Measurements from ENCODE around the gene CGNL1. TPM values are rescaled to one million over a fixed set of nuclear protein-coding genes. Genes with fewer than 3 reads are reported as not detected.

CGNL1 gene
- total and polyA plus RNA-seq, 10 of the 15 experiments (the other 5 are each of a cell fraction or from before 2014, with no cell fraction given), result under 0.01 to 0.27 (median 0.04) TPM; not detected in 3

DNA sequence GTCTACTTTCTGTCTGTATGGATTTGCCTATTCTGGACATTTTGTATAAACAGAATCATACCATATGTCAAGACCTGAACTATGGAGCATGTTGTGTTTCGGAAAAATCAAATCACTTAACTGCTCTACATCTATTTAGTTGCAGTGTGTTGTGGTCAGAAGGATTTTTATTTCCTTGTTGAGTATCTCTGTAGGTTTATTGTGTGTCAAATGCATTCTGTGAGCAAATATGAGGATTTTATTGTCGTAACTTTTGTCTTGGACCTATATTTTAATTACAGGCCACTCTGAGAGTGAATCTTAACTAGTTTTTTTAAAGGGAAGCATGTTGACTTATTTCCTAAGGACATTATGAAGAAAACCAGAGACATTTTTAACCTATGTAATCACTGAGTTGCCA, 130.8 kb downstream of the CGNL1 start:
- Histone ChIP-seq H3K36me3 (ENCODE audit: control insufficient read depth in 2 of 2, insufficient read depth in 2 of 2, low read length in 1 of 2) (no peaks in the 10 kb centered on the region), H3K4me1 (ENCODE audit: control insufficient read depth, insufficient read depth, low read length) (no peaks in the 10 kb centered on the region), H3K27ac (ENCODE audit: control insufficient read depth, insufficient read depth) (no peak overlapping the region), H3K27me3 (replicated peaks in 1 of 2; ENCODE audit: control insufficient read depth in 2 of 2, insufficient read depth in 2 of 2, low read length in 1 of 2) (peaks cover 0 to 1% of the 10 kb centered on the region in 2 experiments; a peak in 1 of 4 replicates), H3K79me2 (ENCODE audit: control insufficient read depth, insufficient read depth, low read length) (no peaks in the 10 kb centered on the region), H2AFZ (ENCODE audit: control insufficient read depth, low read depth, low read length) (no peak overlapping the region), H3K9ac (ENCODE audit: control insufficient read depth, insufficient read depth, low read length) (no peak overlapping the region), H3K4me3 (no peak overlapping the region), H3K9me3 (replicated peaks; ENCODE audit: control insufficient read depth, insufficient read depth, low read length) (no peaks in the 10 kb centered on the region), H3K4me2 (ENCODE audit: control insufficient read depth, insufficient read depth) (no peak overlapping the region), H4K20me1 (ENCODE audit: control insufficient read depth, insufficient read depth) (no peaks in the 10 kb centered on the region)
- in situ Hi-C loops (cut with MboI), result no loop called here
- ChIA-PET RAD21 (ENCODE audit: unreplicated experiment) (interaction anchor here (1.0 to 2.2 kb wide), 2 partner anchors 20 to 166 kb away, joined by 5 to 6 read pairs; no protein-coding TSS in a partner anchor), POLR2A (no interaction called here), CTCF (interaction anchor here (1.0 kb wide), 1 partner anchor 166 kb away, joined by 4 read pairs; no protein-coding TSS in a partner anchor), SMC1A (ENCODE audit: uncharacterized antibody, unreplicated experiment) (interaction anchor here (0.8 kb wide), 1 partner anchor 360 kb away, joined by 3 read pairs; no protein-coding TSS in a partner anchor)
- BruUV-seq (replicated peaks), result no TSS peak
- DNase-seq (ENCODE audit: low read depth, low spot score) (no peak), ATAC-seq (no peak), FAIRE-seq (no peak)
- intact Hi-C loops (cut with micrococcal nuclease; ENCODE audit: unreplicated experiment), result no loop called here
- whole genome bisulfite sequencing (ENCODE audit: insufficient coverage, insufficient replicate concordance, low lambda C conversion rate, missing lambda C conversion rate), result 19% methylated on average over 2 of the region's 2 CpGs
- TF ChIP-seq ZNF24 (IDR thresholded peaks at IDR 0.05) (no peak), BACH1 (IDR thresholded peaks at IDR 0.05; ENCODE audit: borderline replicate concordance) (no peak), IRF4 (IDR thresholded peaks at IDR 0.05; ENCODE audit: low read depth, low read length) (no peak)

DNA sequence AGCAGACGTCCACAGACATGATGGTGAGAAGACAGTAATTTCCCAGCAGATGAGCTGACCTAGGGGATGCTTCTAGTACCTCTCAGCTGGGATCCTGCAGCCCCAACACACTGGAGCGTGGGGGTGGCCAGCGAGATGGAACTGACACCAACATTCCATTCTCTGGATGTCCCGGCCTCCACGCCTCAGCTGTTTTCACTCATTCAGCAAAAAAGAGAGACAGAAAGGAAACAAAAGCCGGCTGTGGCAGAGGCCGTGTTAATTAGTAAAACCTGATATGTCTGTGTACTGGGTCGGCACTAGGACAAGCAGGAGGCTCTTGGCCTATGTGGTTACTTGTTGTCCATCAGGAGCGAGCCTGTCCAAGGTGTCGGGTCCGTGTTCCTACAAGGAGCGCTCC, 132.8 kb downstream of the CGNL1 start:
- H3K4me1 ChIP-seq (ENCODE audit: control insufficient read depth, insufficient read depth, low read length), result no peaks in the 10 kb centered on the region
- H3K27me3 ChIP-seq (replicated peaks in 1 of 2; ENCODE audit: control insufficient read depth in 2 of 2, insufficient read depth in 2 of 2, low read length in 1 of 2), result peaks cover 0 to 1% of the 10 kb centered on the region in 2 experiments; a peak in 1 of 4 replicates
- TF ChIP-seq CREB1 (IDR thresholded peaks at IDR 0.05; ENCODE audit: low read depth), result no peak
- TF ChIP-seq, protein P1, sequence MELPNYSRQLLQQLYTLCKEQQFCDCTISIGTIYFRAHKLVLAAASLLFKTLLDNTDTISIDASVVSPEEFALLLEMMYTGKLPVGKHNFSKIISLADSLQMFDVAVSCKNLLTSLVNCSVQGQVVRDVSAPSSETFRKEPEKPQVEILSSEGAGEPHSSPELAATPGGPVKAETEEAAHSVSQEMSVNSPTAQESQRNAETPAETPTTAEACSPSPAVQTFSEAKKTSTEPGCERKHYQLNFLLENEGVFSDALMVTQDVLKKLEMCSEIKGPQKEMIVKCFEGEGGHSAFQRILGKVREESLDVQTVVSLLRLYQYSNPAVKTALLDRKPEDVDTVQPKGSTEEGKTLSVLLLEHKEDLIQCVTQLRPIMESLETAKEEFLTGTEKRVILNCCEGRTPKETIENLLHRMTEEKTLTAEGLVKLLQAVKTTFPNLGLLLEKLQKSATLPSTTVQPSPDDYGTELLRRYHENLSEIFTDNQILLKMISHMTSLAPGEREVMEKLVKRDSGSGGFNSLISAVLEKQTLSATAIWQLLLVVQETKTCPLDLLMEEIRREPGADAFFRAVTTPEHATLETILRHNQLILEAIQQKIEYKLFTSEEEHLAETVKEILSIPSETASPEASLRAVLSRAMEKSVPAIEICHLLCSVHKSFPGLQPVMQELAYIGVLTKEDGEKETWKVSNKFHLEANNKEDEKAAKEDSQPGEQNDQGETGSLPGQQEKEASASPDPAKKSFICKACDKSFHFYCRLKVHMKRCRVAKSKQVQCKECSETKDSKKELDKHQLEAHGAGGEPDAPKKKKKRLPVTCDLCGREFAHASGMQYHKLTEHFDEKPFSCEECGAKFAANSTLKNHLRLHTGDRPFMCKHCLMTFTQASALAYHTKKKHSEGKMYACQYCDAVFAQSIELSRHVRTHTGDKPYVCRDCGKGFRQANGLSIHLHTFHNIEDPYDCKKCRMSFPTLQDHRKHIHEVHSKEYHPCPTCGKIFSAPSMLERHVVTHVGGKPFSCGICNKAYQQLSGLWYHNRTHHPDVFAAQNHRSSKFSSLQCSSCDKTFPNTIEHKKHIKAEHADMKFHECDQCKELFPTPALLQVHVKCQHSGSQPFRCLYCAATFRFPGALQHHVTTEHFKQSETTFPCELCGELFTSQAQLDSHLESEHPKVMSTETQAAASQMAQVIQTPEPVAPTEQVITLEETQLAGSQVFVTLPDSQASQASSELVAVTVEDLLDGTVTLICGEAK (IDR thresholded peaks at IDR 0.05; ENCODE audit: borderline replicate concordance), result no peak
- TF ChIP-seq, protein P2, sequence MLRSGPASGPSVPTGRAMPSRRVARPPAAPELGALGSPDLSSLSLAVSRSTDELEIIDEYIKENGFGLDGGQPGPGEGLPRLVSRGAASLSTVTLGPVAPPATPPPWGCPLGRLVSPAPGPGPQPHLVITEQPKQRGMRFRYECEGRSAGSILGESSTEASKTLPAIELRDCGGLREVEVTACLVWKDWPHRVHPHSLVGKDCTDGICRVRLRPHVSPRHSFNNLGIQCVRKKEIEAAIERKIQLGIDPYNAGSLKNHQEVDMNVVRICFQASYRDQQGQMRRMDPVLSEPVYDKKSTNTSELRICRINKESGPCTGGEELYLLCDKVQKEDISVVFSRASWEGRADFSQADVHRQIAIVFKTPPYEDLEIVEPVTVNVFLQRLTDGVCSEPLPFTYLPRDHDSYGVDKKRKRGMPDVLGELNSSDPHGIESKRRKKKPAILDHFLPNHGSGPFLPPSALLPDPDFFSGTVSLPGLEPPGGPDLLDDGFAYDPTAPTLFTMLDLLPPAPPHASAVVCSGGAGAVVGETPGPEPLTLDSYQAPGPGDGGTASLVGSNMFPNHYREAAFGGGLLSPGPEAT (IDR thresholded peaks at IDR 0.05; ENCODE audit: low read depth), result no peak
- TF ChIP-seq ATF7 (IDR thresholded peaks at IDR 0.05; ENCODE audit: low read depth), result no peak
- in situ Hi-C loops (cut with MboI) (no loop called here), intact Hi-C loops (cut with micrococcal nuclease; ENCODE audit: unreplicated experiment) (no loop called here)
- H3K4me3 ChIP-seq, result no peak overlapping the region
- H2AFZ ChIP-seq (ENCODE audit: control insufficient read depth, low read depth, low read length), result no peak overlapping the region
- no peak overlapping the region for H3K9ac ChIP-seq (ENCODE audit: control insufficient read depth, insufficient read depth, low read length)
- no peaks in the 10 kb centered on the region for H3K9me3 ChIP-seq (replicated peaks; ENCODE audit: control insufficient read depth, insufficient read depth, low read length)
- 17% methylated on average over 12 of the region's 12 CpGs for WGBS (ENCODE audit: insufficient coverage, insufficient replicate concordance, low lambda C conversion rate, missing lambda C conversion rate)
- FAIRE-seq, result no peak
- ChIA-PET SMC1A (ENCODE audit: uncharacterized antibody, unreplicated experiment) (interaction anchor here (1.3 to 1.7 kb wide), 2 partner anchors 19 to 364 kb away, joined by 3 to 5 read pairs; no protein-coding TSS in a partner anchor), RAD21 (ENCODE audit: unreplicated experiment) (interaction anchor here (2.2 kb wide), 1 partner anchor 18 kb away, joined by 6 read pairs; no protein-coding TSS in a partner anchor), POLR2A (no interaction called here), CTCF (interaction anchor here (0.8 to 3.0 kb wide), 2 partner anchors 18 to 51 kb away, joined by 3 to 13 read pairs; no protein-coding TSS in a partner anchor)
- no peak overlapping the region for H3K27ac ChIP-seq (ENCODE audit: control insufficient read depth, insufficient read depth)
- ATAC-seq, result no peak
- H3K79me2 ChIP-seq (ENCODE audit: control insufficient read depth, insufficient read depth, low read length), result no peaks in the 10 kb centered on the region
- no peaks in the 10 kb centered on the region for H4K20me1 ChIP-seq (ENCODE audit: control insufficient read depth, insufficient read depth)
- no peaks in the 10 kb centered on the region for H3K36me3 ChIP-seq (ENCODE audit: control insufficient read depth in 2 of 2, insufficient read depth in 2 of 2, low read length in 1 of 2)
- no peak overlapping the region for H3K4me2 ChIP-seq (ENCODE audit: control insufficient read depth, insufficient read depth)
- no TSS peak for BruUV-seq (replicated peaks)
- no peak for DNase-seq (ENCODE audit: low read depth, low spot score)

All from GM12878 (cell line).